GM23248 (cell line): ENCODE results near the gene CXADR.

ENCODE experiments used
- EZH2 ChIP-seq: fragments of 200-600 bp; sonication (generic); IDR thresholded peaks from 2 replicates; pipeline ENCODE4 v1.6.1; 2018; ENCODE audit warnings: antibody characterized with exemption, mild to moderate bottlenecking; ENCODE audit not compliant: insufficient read depth, poor library complexity, severe bottlenecking
- EZH2phosphoT487 ChIP-seq: fragments of 200-600 bp; sonication (generic); IDR thresholded peaks from 2 replicates; pipeline ENCODE4 v1.6.1; 2018; ENCODE audit warnings: antibody characterized with exemption, moderate library complexity, mild to moderate bottlenecking, low read depth; ENCODE audit not compliant: insufficient read depth

GRCh38 chr21:17583898-17584297 lies 71.1 kb downstream of the CXADR start:
- no peak for TF ChIP-seq EZH2
- no peak for TF ChIP-seq EZH2phosphoT487
